ENCODE data around the gene UBE2E1. TPM values are rescaled to one million over a fixed set of nuclear protein-coding genes. Genes with fewer than 3 reads are reported as not detected.

UBE2E1 gene
- total and polyA plus RNA-seq, 11 donors = 43.7 to 97.1 (median 65.0) TPM

DNA sequence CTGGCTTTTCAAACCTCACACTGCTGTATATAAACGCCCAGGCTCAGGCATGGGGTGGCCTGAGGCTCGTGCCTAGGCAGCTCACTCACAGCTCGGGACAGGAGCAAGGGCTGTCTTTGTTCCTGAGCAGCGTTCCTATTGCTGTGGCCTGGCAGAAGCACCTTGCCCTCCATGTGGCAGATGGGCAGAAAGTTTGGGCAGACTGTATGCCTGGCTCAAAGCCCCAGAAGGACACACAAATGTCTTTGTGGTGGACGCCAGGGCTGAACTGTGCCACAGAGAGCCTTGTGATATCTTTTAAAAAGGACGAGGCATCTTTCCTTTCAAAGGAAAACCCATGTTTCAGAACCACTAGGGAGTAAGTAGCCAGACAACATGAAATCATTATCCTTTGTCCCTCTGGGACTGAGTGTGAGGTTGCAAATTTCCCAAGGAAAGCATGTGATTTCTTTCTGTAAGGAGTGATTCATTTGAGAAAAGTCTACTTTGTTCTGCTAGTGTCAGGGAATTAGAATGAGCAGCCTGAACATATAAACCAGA lies 29.3 kb upstream of the UBE2E1 start:
- peaks cover 0 to 13% (median 0%) of the 10 kb centered on the region in 12 donors for H3K4me1 ChIP-seq
- ATAC-seq (peak; percentile 51 to 87 (median 77)), DNase-seq (no peak)
- peak overlapping the region in 5 of 12 donors; percentile 5 to 74 (median 57) for H3K27ac ChIP-seq
- no peaks in the 10 kb centered on the region for H3K36me3 ChIP-seq
- peaks cover 0 to 6% (median 0%) of the 10 kb centered on the region in 12 donors for H3K9me3 ChIP-seq
- intact Hi-C loops (cut with DNase I) = no loop called here
- TF ChIP-seq, protein P1, sequence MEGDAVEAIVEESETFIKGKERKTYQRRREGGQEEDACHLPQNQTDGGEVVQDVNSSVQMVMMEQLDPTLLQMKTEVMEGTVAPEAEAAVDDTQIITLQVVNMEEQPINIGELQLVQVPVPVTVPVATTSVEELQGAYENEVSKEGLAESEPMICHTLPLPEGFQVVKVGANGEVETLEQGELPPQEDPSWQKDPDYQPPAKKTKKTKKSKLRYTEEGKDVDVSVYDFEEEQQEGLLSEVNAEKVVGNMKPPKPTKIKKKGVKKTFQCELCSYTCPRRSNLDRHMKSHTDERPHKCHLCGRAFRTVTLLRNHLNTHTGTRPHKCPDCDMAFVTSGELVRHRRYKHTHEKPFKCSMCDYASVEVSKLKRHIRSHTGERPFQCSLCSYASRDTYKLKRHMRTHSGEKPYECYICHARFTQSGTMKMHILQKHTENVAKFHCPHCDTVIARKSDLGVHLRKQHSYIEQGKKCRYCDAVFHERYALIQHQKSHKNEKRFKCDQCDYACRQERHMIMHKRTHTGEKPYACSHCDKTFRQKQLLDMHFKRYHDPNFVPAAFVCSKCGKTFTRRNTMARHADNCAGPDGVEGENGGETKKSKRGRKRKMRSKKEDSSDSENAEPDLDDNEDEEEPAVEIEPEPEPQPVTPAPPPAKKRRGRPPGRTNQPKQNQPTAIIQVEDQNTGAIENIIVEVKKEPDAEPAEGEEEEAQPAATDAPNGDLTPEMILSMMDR (IDR thresholded peaks at IDR 0.05) = no peak
- no peak for TF ChIP-seq POLR2A (IDR thresholded peaks at IDR 0.05)
- 56 to 74% (median 58%) methylated on average over 3 to 6 of the region's 6 CpGs for WGBS, 4 donors
- no peaks in the 10 kb centered on the region for H3K27me3 ChIP-seq
- H3K4me3 ChIP-seq = no peak overlapping the region

DNA sequence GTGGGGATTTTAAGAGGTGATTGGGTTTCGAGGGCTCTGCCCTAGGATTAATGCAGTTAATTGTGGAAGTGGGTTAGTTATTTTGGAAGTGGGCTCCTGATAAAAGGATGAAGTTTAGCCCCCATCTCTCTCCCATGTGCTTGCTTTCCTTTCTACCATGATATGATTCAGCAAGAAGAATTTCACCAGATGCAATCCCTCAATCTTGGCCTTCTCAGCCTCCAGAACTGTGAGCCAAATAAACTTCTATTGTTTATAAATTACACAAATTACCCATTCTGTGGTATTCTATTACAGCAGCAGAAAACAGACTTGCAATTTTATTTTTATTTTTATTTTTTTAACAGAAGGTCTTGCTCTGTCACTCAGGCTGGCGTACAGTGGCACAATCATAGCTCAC lies 27.3 kb upstream of the UBE2E1 start:
- H3K4me3 ChIP-seq = no peak overlapping the region
- H3K27ac ChIP-seq = no peak overlapping the region
- intact Hi-C loops (cut with DNase I) = no loop called here
- H3K36me3 ChIP-seq = no peaks in the 10 kb centered on the region
- WGBS, 4 donors = 91 to 98% (median 95%) methylated on average over 2 of the region's 2 CpGs
- DNase-seq (no peak), ATAC-seq (no peak)
- peaks cover 0 to 13% (median 0%) of the 10 kb centered on the region in 12 donors for H3K4me1 ChIP-seq
- no peaks in the 10 kb centered on the region for H3K27me3 ChIP-seq
- TF ChIP-seq, protein P1 (IDR thresholded peaks at IDR 0.05) = no peak
- TF ChIP-seq POLR2A (IDR thresholded peaks at IDR 0.05) = no peak
- peaks cover 0 to 6% (median 0%) of the 10 kb centered on the region in 12 donors for H3K9me3 ChIP-seq

DNA sequence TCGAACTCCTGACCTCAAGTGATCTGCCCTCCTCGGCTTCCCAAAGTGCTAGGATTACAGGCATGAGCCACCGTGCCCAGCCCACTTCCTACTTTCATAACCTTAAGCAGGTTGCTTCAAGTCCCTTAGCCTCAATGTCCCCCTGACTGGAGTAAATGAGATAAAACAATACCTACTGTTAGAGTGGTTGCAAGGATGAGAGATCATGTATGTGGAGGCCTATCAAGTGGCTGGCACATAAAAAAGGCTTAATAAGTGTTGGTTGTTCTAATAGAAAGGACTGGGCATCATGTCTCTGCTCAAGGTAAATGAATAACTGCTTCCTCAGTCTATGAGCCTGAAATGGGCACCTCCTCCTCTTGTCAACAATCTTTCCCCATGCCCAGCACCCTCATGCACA lies 25.9 kb upstream of the UBE2E1 start:
- intact Hi-C loops (cut with DNase I) = no loop called here
- no peaks in the 10 kb centered on the region for H3K36me3 ChIP-seq
- 81 to 97% (median 89%) methylated on average over 3 of the region's 3 CpGs for WGBS, 4 donors
- H3K4me1 ChIP-seq = peaks cover 0 to 13% (median 0%) of the 10 kb centered on the region in 12 donors
- peaks cover 0 to 6% (median 0%) of the 10 kb centered on the region in 12 donors for H3K9me3 ChIP-seq
- H3K27me3 ChIP-seq = no peaks in the 10 kb centered on the region
- DNase-seq = no peak
- H3K27ac ChIP-seq = no peak overlapping the region
- H3K4me3 ChIP-seq = no peak overlapping the region
- TF ChIP-seq POLR2A (IDR thresholded peaks at IDR 0.05) = no peak
- TF ChIP-seq, protein P1 (IDR thresholded peaks at IDR 0.05) = no peak
- no peak for ATAC-seq

DNA sequence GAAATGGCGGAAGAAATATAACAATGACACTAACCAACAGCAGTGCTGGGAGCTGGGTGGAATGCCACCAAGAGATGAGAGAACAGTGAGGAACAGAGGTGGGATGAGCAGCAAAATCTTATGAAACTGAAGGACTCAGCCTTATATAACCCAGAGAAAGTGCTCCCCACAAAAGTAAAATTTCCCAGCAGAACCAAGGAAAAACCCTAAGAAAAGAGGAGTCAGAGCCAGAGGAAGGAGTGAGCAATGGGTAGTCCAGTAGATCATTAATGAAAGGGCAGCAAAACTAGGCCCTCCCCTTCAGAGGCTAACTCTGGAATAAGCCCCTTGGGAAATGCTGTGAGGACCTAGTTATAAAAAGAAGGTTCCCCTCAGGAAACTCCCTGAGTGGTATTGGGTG lies 24.7 kb upstream of the UBE2E1 start:
- H3K36me3 ChIP-seq = no peaks in the 10 kb centered on the region
- no peak overlapping the region for H3K4me3 ChIP-seq
- ATAC-seq = no peak
- no peak overlapping the region for H3K27ac ChIP-seq
- intact Hi-C loops (cut with DNase I) = no loop called here
- H3K27me3 ChIP-seq = no peaks in the 10 kb centered on the region
- H3K9me3 ChIP-seq = no peaks in the 10 kb centered on the region
- TF ChIP-seq, protein P1 (IDR thresholded peaks at IDR 0.05) = no peak
- no peak for TF ChIP-seq POLR2A (IDR thresholded peaks at IDR 0.05)
- 51 to 98% (median 97%) methylated on average over 1 of the region's 1 CpG for WGBS, 4 donors
- peaks cover 0 to 13% (median 0%) of the 10 kb centered on the region in 12 donors for H3K4me1 ChIP-seq
- DNase-seq = no peak
